Epithelial cell of esophagus (primary cell): ENCODE results near the gene NAE1.

Experiments
- DNase-seq: peaks from one replicate; pipeline ENCODE4 v3.0.0; 2010; ENCODE audit warnings: low read depth
- H3K4me3 ChIP-seq: 2 replicates; pipeline ENCODE4 v1.5.1; 2011; ENCODE audit warnings: mild to moderate bottlenecking, low read length, control low read depth
- TF ChIP-seq, protein P1 (sequence below): IDR thresholded peaks from 2 replicates; pipeline ENCODE4 v1.5.1; 2011; ENCODE audit warnings: low read depth, mild to moderate bottlenecking, low read length, control low read depth, inconsistent platforms; ENCODE audit not compliant: insufficient read depth; ENCODE audit errors: missing control alignments

The NAE1 gene

DNA sequence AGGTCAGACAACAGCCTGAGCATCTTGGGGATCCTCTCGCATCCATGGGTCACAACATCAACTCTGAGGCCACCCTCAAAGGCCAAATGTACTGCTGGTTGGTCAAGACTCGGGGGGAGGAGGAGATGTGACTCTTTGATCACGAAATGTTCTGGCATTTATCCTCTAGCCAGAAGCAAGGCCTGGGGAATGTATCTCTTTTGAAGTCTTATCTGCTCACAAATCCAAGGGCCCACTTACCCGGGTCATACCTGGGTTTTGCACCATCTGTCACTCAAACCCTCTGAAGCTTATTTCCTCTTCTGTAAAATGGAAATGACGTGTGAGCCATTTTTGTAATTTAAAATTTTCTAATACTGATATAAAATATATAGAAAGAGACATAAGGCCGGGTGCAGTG is 26.7 kb upstream of the NAE1 start:
- TF ChIP-seq, protein P1, sequence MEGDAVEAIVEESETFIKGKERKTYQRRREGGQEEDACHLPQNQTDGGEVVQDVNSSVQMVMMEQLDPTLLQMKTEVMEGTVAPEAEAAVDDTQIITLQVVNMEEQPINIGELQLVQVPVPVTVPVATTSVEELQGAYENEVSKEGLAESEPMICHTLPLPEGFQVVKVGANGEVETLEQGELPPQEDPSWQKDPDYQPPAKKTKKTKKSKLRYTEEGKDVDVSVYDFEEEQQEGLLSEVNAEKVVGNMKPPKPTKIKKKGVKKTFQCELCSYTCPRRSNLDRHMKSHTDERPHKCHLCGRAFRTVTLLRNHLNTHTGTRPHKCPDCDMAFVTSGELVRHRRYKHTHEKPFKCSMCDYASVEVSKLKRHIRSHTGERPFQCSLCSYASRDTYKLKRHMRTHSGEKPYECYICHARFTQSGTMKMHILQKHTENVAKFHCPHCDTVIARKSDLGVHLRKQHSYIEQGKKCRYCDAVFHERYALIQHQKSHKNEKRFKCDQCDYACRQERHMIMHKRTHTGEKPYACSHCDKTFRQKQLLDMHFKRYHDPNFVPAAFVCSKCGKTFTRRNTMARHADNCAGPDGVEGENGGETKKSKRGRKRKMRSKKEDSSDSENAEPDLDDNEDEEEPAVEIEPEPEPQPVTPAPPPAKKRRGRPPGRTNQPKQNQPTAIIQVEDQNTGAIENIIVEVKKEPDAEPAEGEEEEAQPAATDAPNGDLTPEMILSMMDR, result no peak
- DNase-seq, result no peak
- no peak overlapping the region for H3K4me3 ChIP-seq

DNA sequence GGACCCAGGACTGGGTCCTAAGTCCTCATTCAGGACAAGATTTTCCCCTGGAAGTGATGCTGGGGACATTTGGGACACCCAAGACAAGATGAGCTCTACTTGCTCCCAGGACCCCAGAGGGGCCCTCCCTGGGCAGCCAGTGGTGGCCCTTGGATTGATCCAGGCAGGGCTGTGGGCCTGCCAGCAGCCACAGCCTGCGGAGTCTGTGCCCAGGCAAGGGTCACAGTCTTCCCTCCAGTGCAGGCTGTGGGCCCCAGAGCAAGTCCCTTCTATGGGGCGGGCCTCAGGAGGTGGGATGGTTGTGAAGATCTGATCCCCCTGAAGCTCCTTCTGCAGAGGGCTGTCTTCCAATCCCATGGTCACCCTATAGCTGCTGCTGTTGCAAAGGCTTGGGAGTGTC is 26.0 kb upstream of the NAE1 start:
- no peak overlapping the region for H3K4me3 ChIP-seq
- TF ChIP-seq, protein P1, result no peak

DNA sequence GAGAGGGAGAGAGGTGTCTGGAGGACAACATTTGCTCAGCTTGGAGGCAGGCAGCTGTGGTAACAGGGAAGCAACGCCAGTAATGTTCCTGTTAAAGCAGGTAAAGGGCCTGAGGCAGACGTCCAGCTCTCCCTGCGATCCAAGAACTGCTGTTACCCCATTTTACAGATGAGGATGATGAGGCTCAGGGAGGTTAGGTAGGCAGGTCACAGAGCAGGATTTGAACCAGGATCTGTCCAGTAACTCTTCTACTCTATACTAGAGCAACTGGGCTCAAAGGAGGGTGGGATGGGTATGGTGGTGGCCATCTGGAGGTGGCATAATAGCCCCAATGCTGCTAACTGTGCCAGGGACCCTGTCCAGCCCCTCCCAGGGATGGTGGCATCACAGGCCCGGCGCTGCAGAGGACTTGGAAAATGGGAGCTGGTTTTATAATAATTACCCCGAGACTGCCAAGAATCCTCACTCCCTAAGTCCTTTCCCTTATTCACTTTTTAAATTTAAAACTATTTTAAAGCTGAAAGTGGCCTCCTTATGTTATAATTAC is 25.5 kb upstream of the NAE1 start:
- H3K4me3 ChIP-seq, result no peak overlapping the region
- no peak for DNase-seq
- TF ChIP-seq, protein P1, result no peak

More for the DNA sequence above, 26.0 kb upstream of the NAE1 start:
- DNase-seq, result no peak

DNA sequence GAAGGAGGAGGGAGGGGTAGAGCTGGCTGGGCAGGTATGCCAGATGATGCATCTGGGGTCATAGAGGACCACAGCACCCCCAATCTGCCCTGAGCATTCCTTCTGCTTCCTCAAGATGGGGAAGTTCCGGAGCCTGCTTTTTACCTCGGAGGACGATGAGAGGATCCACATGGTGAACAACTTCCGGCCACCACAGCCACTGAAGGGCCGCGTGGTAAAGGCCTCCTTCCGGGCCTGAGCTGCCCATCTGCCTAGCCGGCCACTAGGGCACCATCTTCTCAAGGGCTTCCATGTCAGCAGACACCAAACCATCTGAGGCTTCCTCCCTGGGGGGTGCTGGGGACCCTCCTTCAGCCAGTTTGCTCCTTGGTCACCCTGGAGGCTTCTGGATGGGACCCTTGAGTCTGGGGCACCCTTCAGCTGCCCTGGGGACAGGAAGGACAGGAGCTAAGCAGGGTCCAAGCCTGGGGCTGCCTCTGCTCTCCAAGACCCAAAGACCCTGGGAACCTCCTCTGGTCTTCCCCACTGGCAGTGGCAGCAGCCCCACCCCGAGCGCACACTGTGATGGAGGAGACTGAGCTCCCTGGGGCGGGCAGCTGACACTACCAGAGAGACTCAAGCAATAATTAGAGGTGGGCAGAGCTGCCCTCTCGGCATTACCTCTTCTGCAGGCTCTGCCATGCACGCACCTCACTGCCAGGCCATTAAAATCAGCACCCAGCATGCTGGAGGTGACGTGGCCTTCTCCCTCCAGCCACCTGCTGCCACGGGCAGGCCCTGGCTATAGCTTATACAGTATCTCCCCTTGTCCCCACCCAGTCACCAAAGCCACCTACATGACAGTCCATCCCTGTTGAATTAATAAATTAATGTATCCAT is 22.7 kb upstream of the NAE1 start:
- TF ChIP-seq, protein P1, result no peak
- DNase-seq, result no peak
- H3K4me3 ChIP-seq, result no peak overlapping the region

DNA sequence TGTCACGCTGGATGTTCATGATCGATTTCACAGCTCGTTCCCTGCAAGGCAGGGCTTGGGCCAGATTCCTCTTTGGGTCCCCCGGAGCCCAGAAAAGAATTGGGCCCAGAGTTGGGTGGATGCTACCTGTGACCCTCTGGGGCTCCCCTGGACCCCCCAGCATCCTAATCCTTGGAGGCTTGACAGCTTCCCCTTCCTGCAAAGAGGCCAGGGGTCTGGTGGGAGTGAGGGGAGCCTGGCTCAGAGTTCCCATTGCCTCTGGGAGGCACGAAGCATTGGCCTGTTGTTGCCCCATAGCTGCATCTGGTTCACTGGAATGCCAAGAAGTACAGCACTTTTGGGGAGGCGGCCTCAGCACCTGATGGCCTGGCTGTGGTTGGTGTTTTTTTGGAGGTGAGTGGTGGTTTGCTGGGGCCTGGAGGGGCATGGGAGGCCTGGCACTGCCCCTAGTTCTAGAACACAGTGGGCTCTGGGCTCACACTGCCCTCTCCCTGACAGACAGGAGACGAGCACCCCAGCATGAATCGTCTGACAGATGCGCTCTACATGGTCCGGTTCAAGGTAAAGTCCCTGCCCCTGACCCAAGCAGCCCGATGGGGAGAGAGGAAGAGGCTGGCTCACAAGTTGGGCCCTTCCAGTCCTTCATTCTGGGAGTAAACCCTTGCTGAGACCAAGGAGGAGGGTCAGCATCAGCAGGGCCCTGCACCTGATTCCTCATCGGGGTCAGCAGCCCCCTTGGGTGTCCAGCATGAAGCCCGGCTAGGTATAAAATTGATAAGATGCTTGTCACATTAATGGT is 20.6 kb upstream of the NAE1 start:
- no peak overlapping the region for H3K4me3 ChIP-seq
- TF ChIP-seq, protein P1, result no peak
- DNase-seq, result no peak

DNA sequence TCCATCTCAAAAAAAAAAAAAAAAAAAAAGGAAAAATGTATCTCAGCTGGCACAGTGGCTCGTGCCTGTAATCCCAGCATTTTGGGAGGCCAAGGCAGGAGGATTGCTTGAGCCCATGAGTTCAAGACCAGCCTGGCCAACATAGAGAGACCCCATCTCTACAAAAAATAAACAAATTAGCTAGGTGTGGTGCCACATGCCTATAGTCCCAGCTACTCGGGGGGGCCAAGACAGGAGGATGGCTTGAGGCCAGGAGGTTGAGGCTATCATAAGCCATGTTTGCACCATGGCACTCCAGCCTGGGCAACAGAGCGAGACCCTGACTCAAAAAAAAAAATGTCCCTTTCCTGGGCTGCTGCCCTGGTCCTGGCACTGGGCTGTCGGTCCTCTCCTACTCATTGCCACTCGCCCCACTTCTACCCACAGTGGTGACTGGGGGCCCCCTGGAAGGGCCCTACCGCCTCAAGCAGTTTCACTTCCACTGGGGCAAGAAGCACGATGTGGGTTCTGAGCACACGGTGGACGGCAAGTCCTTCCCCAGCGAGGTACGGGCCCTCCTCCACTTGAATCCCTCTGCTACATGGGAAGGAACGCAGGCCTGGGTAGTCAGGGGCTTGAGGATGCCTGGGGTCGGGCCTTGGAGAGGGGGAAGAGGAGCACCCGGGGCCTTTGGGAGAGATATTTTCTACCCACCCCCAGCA is 19.5 kb upstream of the NAE1 start:
- no peak overlapping the region for H3K4me3 ChIP-seq
- TF ChIP-seq, protein P1, result no peak
- no peak for DNase-seq
